ENCODE data around the gene TUBB3. TPM values are rescaled to one million over a fixed set of nuclear protein-coding genes. Genes with fewer than 3 reads are reported as not detected.

TUBB3 gene
- total RNA-seq, 6 experiments from 2014 or later, result 0.13 to 0.86 (median 0.36) TPM; not detected in 2

GRCh38 chr16:89904606-89905510 is 18.3 kb upstream of the TUBB3 start:
- WGBS (ENCODE audit: insufficient coverage, low coverage, low lambda C conversion rate, missing lambda C conversion rate), result 90% methylated on average over 2 of the region's 31 CpGs
- no peaks in the 10 kb centered on the region for H3K27me3 ChIP-seq
- intact Hi-C loops (cut with DNase I), result no loop called here
- TF ChIP-seq POLR2A (IDR thresholded peaks at IDR 0.05), result no peak
- TF ChIP-seq CTCF (IDR thresholded peaks at IDR 0.05), result no peak
- H3K36me3 ChIP-seq, result peaks cover 0 to 41% (median 13%) of the 10 kb centered on the region in 4 donors
- peak in 1 of 3 donors; percentile 44 for DNase-seq
- H3K27ac ChIP-seq, result no peak overlapping the region
- peak in 1 of 4 donors; percentile 17 for ATAC-seq
- no peaks in the 10 kb centered on the region for H3K4me1 ChIP-seq
- no peak overlapping the region for H3K4me3 ChIP-seq
- no peaks in the 10 kb centered on the region for H3K9me3 ChIP-seq

DNA sequence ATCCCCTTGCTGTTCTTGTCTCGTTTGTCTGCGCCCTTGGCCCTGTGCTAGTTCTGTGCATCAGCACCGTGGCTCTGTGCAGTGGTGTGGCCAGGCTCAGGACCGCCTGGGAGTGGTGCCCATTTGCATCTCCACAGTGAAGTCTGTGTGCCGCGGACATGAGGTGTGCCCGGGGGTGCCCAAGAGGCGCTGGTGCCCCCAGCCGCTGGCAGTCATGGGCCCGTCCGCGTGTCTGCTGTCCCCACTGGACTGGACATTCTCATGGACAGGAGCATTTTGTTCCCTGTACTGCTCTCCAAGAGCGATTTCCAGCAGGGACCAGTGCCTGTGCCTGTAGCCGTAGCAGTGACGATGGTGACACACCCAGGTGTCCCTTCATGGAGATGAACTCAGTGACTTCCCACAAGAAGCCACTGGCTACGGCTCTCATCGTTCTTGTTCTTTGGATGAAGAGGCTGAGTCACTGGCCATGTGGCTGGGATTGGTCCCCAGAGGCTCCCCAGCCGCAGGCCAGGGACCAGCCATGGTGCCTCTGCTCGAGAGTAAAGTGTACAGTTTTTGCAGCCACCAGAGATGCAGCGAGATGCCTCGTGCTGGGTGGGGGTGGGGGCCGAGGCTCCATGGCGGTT is 17.5 kb upstream of the TUBB3 start:
- Histone ChIP-seq H3K9me3 (no peaks in the 10 kb centered on the region), H3K36me3 (peaks cover 0 to 33% (median 12%) of the 10 kb centered on the region in 4 donors), H3K27me3 (no peaks in the 10 kb centered on the region), H3K4me3 (no peak overlapping the region), H3K4me1 (no peaks in the 10 kb centered on the region), H3K27ac (no peak overlapping the region)
- intact Hi-C loops (cut with DNase I), result no loop called here
- no peak for ATAC-seq
- 100% methylated on average over 1 of the region's 23 CpGs for WGBS (ENCODE audit: insufficient coverage, low coverage, low lambda C conversion rate, missing lambda C conversion rate)
- TF ChIP-seq POLR2A (IDR thresholded peaks at IDR 0.05) (no peak), CTCF (IDR thresholded peaks at IDR 0.05) (no peak)
- DNase-seq, result no peak

- H3K27me3 ChIP-seq, result no peaks in the 10 kb centered on the region
- ATAC-seq, result no peak
- peaks cover 0 to 27% (median 10%) of the 10 kb centered on the region in 4 donors for H3K36me3 ChIP-seq
- WGBS (ENCODE audit: insufficient coverage, low coverage, low lambda C conversion rate, missing lambda C conversion rate), result 96% methylated on average over 4 of the region's 40 CpGs
- H3K27ac ChIP-seq, result no peak overlapping the region
- H3K4me1 ChIP-seq, result no peaks in the 10 kb centered on the region
- H3K9me3 ChIP-seq, result no peaks in the 10 kb centered on the region
- H3K4me3 ChIP-seq, result no peak overlapping the region
- TF ChIP-seq CTCF (IDR thresholded peaks at IDR 0.05), result no peak
- TF ChIP-seq POLR2A (IDR thresholded peaks at IDR 0.05), result no peak
- no peak for DNase-seq
- intact Hi-C loops (cut with DNase I), result no loop called here
Measured at GRCh38 chr16:89906140-89907025, 16.8 kb upstream of the TUBB3 start.

GRCh38 chr16:89907055-89907814 is 15.9 kb upstream of the TUBB3 start:
- ATAC-seq (no peak), DNase-seq (no peak)
- TF ChIP-seq CTCF (IDR thresholded peaks at IDR 0.05) (no peak), POLR2A (IDR thresholded peaks at IDR 0.05) (no peak)
- Histone ChIP-seq H3K9me3 (no peaks in the 10 kb centered on the region), H3K36me3 (peaks cover 0 to 30% (median 12%) of the 10 kb centered on the region in 4 donors), H3K27me3 (no peaks in the 10 kb centered on the region), H3K4me3 (no peak overlapping the region), H3K4me1 (no peaks in the 10 kb centered on the region), H3K27ac (no peak overlapping the region)
- WGBS (ENCODE audit: insufficient coverage, low coverage, low lambda C conversion rate, missing lambda C conversion rate), result 85% methylated on average over 8 of the region's 13 CpGs
- intact Hi-C loops (cut with DNase I), result no loop called here

All from right lobe of liver (tissue), 6 donors.